ENCODE data around the gene ZBTB3.

- TF ChIP-seq, protein P1, sequence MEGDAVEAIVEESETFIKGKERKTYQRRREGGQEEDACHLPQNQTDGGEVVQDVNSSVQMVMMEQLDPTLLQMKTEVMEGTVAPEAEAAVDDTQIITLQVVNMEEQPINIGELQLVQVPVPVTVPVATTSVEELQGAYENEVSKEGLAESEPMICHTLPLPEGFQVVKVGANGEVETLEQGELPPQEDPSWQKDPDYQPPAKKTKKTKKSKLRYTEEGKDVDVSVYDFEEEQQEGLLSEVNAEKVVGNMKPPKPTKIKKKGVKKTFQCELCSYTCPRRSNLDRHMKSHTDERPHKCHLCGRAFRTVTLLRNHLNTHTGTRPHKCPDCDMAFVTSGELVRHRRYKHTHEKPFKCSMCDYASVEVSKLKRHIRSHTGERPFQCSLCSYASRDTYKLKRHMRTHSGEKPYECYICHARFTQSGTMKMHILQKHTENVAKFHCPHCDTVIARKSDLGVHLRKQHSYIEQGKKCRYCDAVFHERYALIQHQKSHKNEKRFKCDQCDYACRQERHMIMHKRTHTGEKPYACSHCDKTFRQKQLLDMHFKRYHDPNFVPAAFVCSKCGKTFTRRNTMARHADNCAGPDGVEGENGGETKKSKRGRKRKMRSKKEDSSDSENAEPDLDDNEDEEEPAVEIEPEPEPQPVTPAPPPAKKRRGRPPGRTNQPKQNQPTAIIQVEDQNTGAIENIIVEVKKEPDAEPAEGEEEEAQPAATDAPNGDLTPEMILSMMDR (conservative IDR thresholded peaks at IDR 0.05; ENCODE audit: low read depth, low read length) = no peak
- TF ChIP-seq EZH2 (IDR thresholded peaks at IDR 0.05; ENCODE audit: borderline replicate concordance, low read depth, low read length, poor library complexity, severe bottlenecking) = no peak
Measured at GRCh38 chr11:62788991-62789390, 35.0 kb upstream of the ZBTB3 start.

All from A673 (cell line).